Tibial nerve (tissue), 4 donors: ENCODE data around the gene AGPAT3. TPM values are rescaled to one million over a fixed set of nuclear protein-coding genes. Genes with fewer than 3 reads are reported as not detected.

Experiments used
- DNase-seq, 2 donors: peaks; one replicate each; pipeline ENCODE4 v3.0.0-alpha.2; 2019; ENCODE audit warnings: low spot score in 2 of 2
- H3K27ac ChIP-seq, 4 donors: fragments of 200-600 bp; sonication (generic) in 3 of 4; one replicate each; pipeline ENCODE4 v1.5.1; 2017 to 2019; ENCODE audit warnings: mild to moderate bottlenecking in 1 of 4
- H3K27me3 ChIP-seq, 2 donors: fragments of 200-600 bp; sonication (generic) in 1 of 2; one replicate each; pipeline versions ENCODE4 v1.5.1 to v1.6.0; 2017 to 2019
- H3K36me3 ChIP-seq, 3 donors: fragments of 200-600 bp; sonication (generic); one replicate each; pipeline ENCODE4 v1.5.1; 2018 to 2019
- H3K4me1 ChIP-seq, 4 donors: fragments of 200-600 bp; sonication (generic) in 3 of 4; one replicate each; pipeline ENCODE4 v1.5.1; 2017 to 2019
- H3K4me3 ChIP-seq, 4 donors: fragments of 200-600 bp; sonication (generic) in 3 of 4; one replicate each; pipeline ENCODE4 v1.5.1; 2017 to 2019; ENCODE audit warnings: mild to moderate bottlenecking in 1 of 4, moderate library complexity in 1 of 4
- H3K9me3 ChIP-seq, 4 donors: fragments of 200-600 bp; sonication (generic) in 3 of 4; one replicate each; pipeline ENCODE4 v1.5.1; 2017 to 2019
- CTCF ChIP-seq, 5 experiments: fragments of 200-600 bp in 3 of 5; fragments of 450-650 bp in 2 of 5; sonication (generic) in 3 of 5; IDR thresholded peaks; one replicate each; pipeline ENCODE4 v1.5.1; 2016 to 2019; ENCODE audit warnings: antibody characterized with exemption in 5 of 5, mild to moderate bottlenecking in 3 of 5, moderate library complexity in 2 of 5
- EP300 ChIP-seq, 2 donors: sonication (generic); formaldehyde crosslinking; IDR thresholded peaks; one replicate each; pipeline ENCODE4 v1.6.1; 2017; ENCODE audit warnings: antibody characterized with exemption in 2 of 2, mild to moderate bottlenecking in 1 of 2
- POLR2A ChIP-seq, 2 donors: fragments of 450-650 bp; IDR thresholded peaks; one replicate each; pipeline ENCODE4 v1.6.1; 2017; ENCODE audit warnings: antibody characterized with exemption in 2 of 2, mild to moderate bottlenecking in 2 of 2, moderate library complexity in 2 of 2
- whole genome bisulfite sequencing, 2 donors: methylation state at CpG; one replicate each; pipeline ENCODE4 v1.1.5; 2018; 5-methylcytosine and 5-hydroxymethylcytosine counted together
- total RNA-seq, 4 donors: library from RNA; depleted of rRNA; stranded (reverse); fragments of >200 nt; gene quantifications; one replicate each; pipeline ENCODE4 v1.1.0, GENCODE V29; 2016

The AGPAT3 gene
- total RNA-seq, 4 donors from 2014 or later = 29.9 to 45.6 (median 36.4) TPM

- H3K36me3 ChIP-seq = peaks cover 0 to 2% (median 0%) of the 10 kb centered on the region in 3 donors
- no peak overlapping the region for H3K4me3 ChIP-seq
- no peaks in the 10 kb centered on the region for H3K9me3 ChIP-seq
- H3K27ac ChIP-seq = no peak overlapping the region
- no peak for DNase-seq
- H3K4me1 ChIP-seq = no peaks in the 10 kb centered on the region
- peaks cover 0 to 18% of the 10 kb centered on the region in 2 donors for H3K27me3 ChIP-seq
- WGBS, 2 donors = 87 to 88% methylated on average over 23 to 24 of the region's 24 CpGs
- TF ChIP-seq CTCF (IDR thresholded peaks at IDR 0.05) (no peak), EP300 (IDR thresholded peaks at IDR 0.05) (no peak), POLR2A (IDR thresholded peaks at IDR 0.05) (no peak)
Observed at GRCh38 chr21:43825242-43825935, 39.6 kb upstream of the AGPAT3 start.

GRCh38 chr21:43825936-43826622 is 38.9 kb upstream of the AGPAT3 start:
- no peak for TF ChIP-seq POLR2A (IDR thresholded peaks at IDR 0.05)
- no peak for TF ChIP-seq EP300 (IDR thresholded peaks at IDR 0.05)
- TF ChIP-seq CTCF (IDR thresholded peaks at IDR 0.05) = no peak
- H3K36me3 ChIP-seq = no peaks in the 10 kb centered on the region
- H3K4me3 ChIP-seq = no peak overlapping the region
- H3K27ac ChIP-seq = no peak overlapping the region
- H3K27me3 ChIP-seq = peaks cover 0 to 23% of the 10 kb centered on the region in 2 donors
- no peak for DNase-seq
- WGBS, 2 donors = 61 to 63% methylated on average over 28 of the region's 31 CpGs
- H3K4me1 ChIP-seq = no peaks in the 10 kb centered on the region
- no peaks in the 10 kb centered on the region for H3K9me3 ChIP-seq

- Histone ChIP-seq H3K27ac (no peak overlapping the region), H3K27me3 (peaks cover 0 to 28% of the 10 kb centered on the region in 2 donors), H3K4me3 (no peak overlapping the region), H3K4me1 (no peaks in the 10 kb centered on the region), H3K9me3 (no peaks in the 10 kb centered on the region), H3K36me3 (no peaks in the 10 kb centered on the region)
- WGBS, 2 donors = 46 to 52% methylated on average over 8 of the region's 8 CpGs
- no peak for TF ChIP-seq CTCF (IDR thresholded peaks at IDR 0.05)
- TF ChIP-seq POLR2A (IDR thresholded peaks at IDR 0.05) = no peak
- no peak for TF ChIP-seq EP300 (IDR thresholded peaks at IDR 0.05)
- no peak for DNase-seq
Observed at GRCh38 chr21:43826623-43826974, 38.4 kb upstream of the AGPAT3 start.

- TF ChIP-seq POLR2A (IDR thresholded peaks at IDR 0.05) (no peak), CTCF (IDR thresholded peaks at IDR 0.05) (no peak), EP300 (IDR thresholded peaks at IDR 0.05) (no peak)
- no peak for DNase-seq
- Histone ChIP-seq H3K27ac (no peak overlapping the region), H3K9me3 (no peaks in the 10 kb centered on the region), H3K36me3 (no peaks in the 10 kb centered on the region), H3K27me3 (peaks cover 0 to 28% of the 10 kb centered on the region in 2 donors), H3K4me1 (no peaks in the 10 kb centered on the region), H3K4me3 (no peak overlapping the region)
- 63 to 71% methylated on average over 18 of the region's 18 CpGs for WGBS, 2 donors
Observed at GRCh38 chr21:43827015-43827611, 37.9 kb upstream of the AGPAT3 start.

- Histone ChIP-seq H3K27ac (no peak overlapping the region), H3K4me3 (no peak overlapping the region), H3K36me3 (no peaks in the 10 kb centered on the region), H3K9me3 (no peaks in the 10 kb centered on the region), H3K27me3 (peaks cover 0 to 33% of the 10 kb centered on the region in 2 donors), H3K4me1 (no peaks in the 10 kb centered on the region)
- DNase-seq = no peak
- WGBS, 2 donors = 76 to 84% methylated on average over 12 of the region's 12 CpGs
- TF ChIP-seq CTCF (IDR thresholded peaks at IDR 0.05) (no peak), POLR2A (IDR thresholded peaks at IDR 0.05) (no peak), EP300 (IDR thresholded peaks at IDR 0.05) (no peak)
Observed at GRCh38 chr21:43829161-43829560, 35.9 kb upstream of the AGPAT3 start.
